SK-N-MC (cell line): Measurements from ENCODE around the gene SLC25A39.

Experiments used
- EZH2 ChIP-seq: fragments of 200-600 bp; sonication (generic); IDR thresholded peaks from one replicate; pipeline ENCODE4 v1.6.1; 2017; ENCODE audit warnings: antibody characterized with exemption
- FOXP2 ChIP-seq: optimal IDR thresholded peaks from 2 replicates; pipeline ENCODE3; 2011; ENCODE audit warnings: mild to moderate bottlenecking, moderate library complexity; ENCODE audit not compliant: insufficient read depth; ENCODE audit errors: extremely low read length, control extremely low read depth
- POLR2AphosphoS5 ChIP-seq: IDR thresholded peaks from 2 replicates; pipeline ENCODE4 v1.6.1; 2012; ENCODE audit warnings: mild to moderate bottlenecking, low read depth, low read length, borderline replicate concordance

DNA sequence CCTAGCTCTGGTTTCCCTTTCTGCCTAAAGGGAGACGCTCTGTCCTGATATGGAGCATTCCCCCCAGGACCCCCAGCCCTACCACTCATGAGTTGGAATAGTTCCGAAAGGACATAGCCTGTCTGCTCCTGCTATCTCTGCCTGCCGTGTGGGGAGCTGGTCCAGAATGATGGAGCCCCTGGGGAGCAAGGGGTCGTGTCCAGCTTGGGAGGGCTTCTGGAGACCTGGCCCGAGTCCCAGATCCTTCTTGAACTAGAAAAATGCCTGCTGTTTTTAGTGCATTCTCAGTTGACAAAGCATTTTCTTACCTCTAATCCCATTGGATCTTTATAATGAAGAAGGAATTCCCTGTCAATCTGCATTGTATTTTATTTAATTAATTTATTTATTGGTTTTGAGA, 11.3 kb upstream of the SLC25A39 start:
- TF ChIP-seq POLR2AphosphoS5 (no peak), EZH2 (no peak), FOXP2 (no peak)
